WTC11 (cell line): ENCODE data around the gene UVRAG. TPM values are rescaled to one million over a fixed set of nuclear protein-coding genes. Genes with fewer than 3 reads are reported as not detected.

ENCODE experiments used
- ATAC-seq: fragments of 200-7000 bp; cut with Tn5 transposase; 2 replicates; pipeline ENCODE4 v1.10.0; 2021; ENCODE audit warnings: mild to moderate bottlenecking, moderate library complexity
- CTCF ChIA-PET: fragments of 300-600 bp; sonication (Branson Sonifier 250); formaldehyde crosslinking; loops from one replicate; lab custom pipeline; 2021; ENCODE audit warnings: antibody characterized with exemption; lab: Charles Lee
- POLR2A ChIA-PET: fragments of 350-600 bp; sonication (Branson Sonifier 250); formaldehyde crosslinking; loops from one replicate; lab custom pipeline; 2021; ENCODE audit warnings: antibody characterized with exemption; lab: Charles Lee
- DNase-seq: peaks from one replicate; pipeline ENCODE4 v3.0.0; 2021; ENCODE audit warnings: low spot score
- H3K27ac Mint-ChIP-seq: 2 replicates; pipeline ENCODE4 v1.8.0; 2021; ENCODE audit warnings: mixed read lengths
- H3K27me3 Mint-ChIP-seq: 2 replicates; pipeline ENCODE4 v1.8.0; 2021; ENCODE audit warnings: low read depth, mild to moderate bottlenecking, moderate library complexity, mixed read lengths
- H3K36me3 Mint-ChIP-seq: 2 replicates; pipeline ENCODE4 v1.8.0; 2021; ENCODE audit warnings: mixed read lengths
- H3K4me1 Mint-ChIP-seq: 2 replicates; pipeline ENCODE4 v1.8.0; 2022; ENCODE audit warnings: mixed read lengths
- H3K4me3 Mint-ChIP-seq: 2 replicates; pipeline ENCODE4 v1.8.0; 2021; ENCODE audit warnings: mild to moderate bottlenecking, moderate library complexity, mixed read lengths
- H3K9me3 Mint-ChIP-seq: 2 replicates; pipeline ENCODE4 v1.8.0; 2021; ENCODE audit warnings: mixed read lengths
- ATF6 ChIP-seq: sonication (generic); formaldehyde crosslinking; IDR thresholded peaks from 2 replicates; pipeline ENCODE4 v1.8.1; 2023; ENCODE audit warnings: mild to moderate bottlenecking, missing genetic modification reagents
- E2F1 ChIP-seq: sonication (generic); formaldehyde crosslinking; IDR thresholded peaks from 2 replicates; pipeline ENCODE4 v1.8.0; 2022; ENCODE audit warnings: mild to moderate bottlenecking, missing genetic modification reagents
- ELF4 ChIP-seq: sonication (generic); formaldehyde crosslinking; IDR thresholded peaks from 2 replicates; pipeline ENCODE4 v1.8.1; 2022; ENCODE audit warnings: low read depth, mild to moderate bottlenecking, moderate library complexity, missing genetic modification reagents
- EMX1 ChIP-seq: fragments of 250-450 bp; sonication (Bioruptor Pico); IDR thresholded peaks from 2 replicates; pipeline ENCODE4 v1.8.0; 2021; ENCODE audit warnings: mild to moderate bottlenecking
- FOXJ3 ChIP-seq: sonication (generic); formaldehyde crosslinking; IDR thresholded peaks from 2 replicates; pipeline ENCODE4 v1.9.0; 2021; ENCODE audit warnings: missing genetic modification reagents, mild to moderate bottlenecking, borderline replicate concordance
- FOXP1 ChIP-seq: sonication (generic); formaldehyde crosslinking; IDR thresholded peaks from 2 replicates; pipeline ENCODE4 v1.8.0; 2022; ENCODE audit warnings: missing genetic modification reagents, mild to moderate bottlenecking, moderate library complexity, borderline replicate concordance
- GRHL2 ChIP-seq: fragments of 250-450 bp; sonication (Bioruptor Pico); IDR thresholded peaks from 2 replicates; pipeline ENCODE4 v1.8.0; 2022; ENCODE audit warnings: mild to moderate bottlenecking, moderate library complexity; ENCODE audit not compliant: insufficient replicate concordance, severe bottlenecking
- JUN ChIP-seq: sonication (generic); formaldehyde crosslinking; IDR thresholded peaks from 2 replicates; pipeline ENCODE4 v1.8.0; 2023; ENCODE audit warnings: mild to moderate bottlenecking, missing genetic modification reagents
- NFYB ChIP-seq: sonication (generic); formaldehyde crosslinking; conservative IDR thresholded peaks from 2 replicates; pipeline ENCODE4 v1.8.0; 2022; ENCODE audit warnings: low read depth, missing genetic modification reagents
- NR1H2 ChIP-seq: sonication (generic); formaldehyde crosslinking; IDR thresholded peaks from 2 replicates; pipeline ENCODE4 v1.9.0; 2021; ENCODE audit warnings: mild to moderate bottlenecking, moderate library complexity, missing genetic modification reagents
- OVOL2 ChIP-seq: fragments of 250-450 bp; sonication (Bioruptor Pico); IDR thresholded peaks from 2 replicates; pipeline ENCODE4 v1.9.0; 2021; ENCODE audit warnings: mild to moderate bottlenecking, borderline replicate concordance
- PRRX2 ChIP-seq: fragments of 250-450 bp; sonication (Bioruptor Pico); IDR thresholded peaks from 2 replicates; pipeline ENCODE4 v1.8.0; 2021; ENCODE audit warnings: mild to moderate bottlenecking
- ZNF416 ChIP-seq: fragments of 250-450 bp; sonication (Bioruptor Pico); IDR thresholded peaks from 2 replicates; pipeline ENCODE4 v1.9.0; 2021; ENCODE audit warnings: mild to moderate bottlenecking, inconsistent platforms
- ZSCAN18 ChIP-seq: fragments of 250-450 bp; sonication (Bioruptor Pico); IDR thresholded peaks from 2 replicates; pipeline ENCODE4 v2.1.2; 2022; ENCODE audit warnings: mild to moderate bottlenecking, moderate library complexity
- total RNA-seq: library from RNA; stranded (reverse); gene quantifications from 3 replicates; pipeline ENCODE4 v1.2.3, GENCODE V29; 2021
- TF ChIP-seq, protein P1 (sequence below): fragments of 250-450 bp; sonication (Bioruptor Pico); IDR thresholded peaks from 2 replicates; pipeline ENCODE4 v1.8.0; 2021; ENCODE audit warnings: mild to moderate bottlenecking
- TF ChIP-seq, protein P2 (sequence below): sonication (generic); formaldehyde crosslinking; IDR thresholded peaks from 2 replicates; pipeline ENCODE4 v1.8.1; 2022; ENCODE audit warnings: low read depth, missing genetic modification reagents, borderline replicate concordance
- TF ChIP-seq, protein P3 (sequence below): sonication (generic); formaldehyde crosslinking; IDR thresholded peaks from 2 replicates; pipeline ENCODE4 v1.8.0; 2022; ENCODE audit warnings: mild to moderate bottlenecking, missing genetic modification reagents

Gene UVRAG
- total RNA-seq, 1 experiment from 2014 or later: 14.5 TPM

DNA sequence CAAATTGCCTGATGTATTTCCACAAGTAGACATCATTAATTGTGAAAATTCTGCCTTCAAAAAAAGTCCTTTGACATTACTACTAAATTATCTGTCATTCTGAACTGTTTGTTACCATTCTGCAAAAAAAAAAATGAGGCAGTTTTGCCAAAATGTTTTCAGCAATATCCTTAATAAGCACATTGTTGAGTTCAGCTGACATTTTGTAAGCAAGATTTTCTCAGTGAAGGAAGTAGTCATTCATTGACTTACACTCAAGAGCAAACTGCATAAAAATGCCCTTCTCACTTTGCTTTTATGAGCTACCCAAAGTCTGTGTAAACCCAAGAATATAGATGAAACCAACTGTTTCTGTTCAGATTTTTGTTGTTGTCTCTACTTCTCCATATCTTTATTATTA, 125.9 kb downstream of the UVRAG start (continued):
- no peak for TF ChIP-seq E2F1
- no peak for TF ChIP-seq GRHL2 (CRISPR knock-in tag)
- no peak for TF ChIP-seq NFYB
- TF ChIP-seq ZNF416 (CRISPR knock-in tag): no peak
- TF ChIP-seq, protein P1, sequence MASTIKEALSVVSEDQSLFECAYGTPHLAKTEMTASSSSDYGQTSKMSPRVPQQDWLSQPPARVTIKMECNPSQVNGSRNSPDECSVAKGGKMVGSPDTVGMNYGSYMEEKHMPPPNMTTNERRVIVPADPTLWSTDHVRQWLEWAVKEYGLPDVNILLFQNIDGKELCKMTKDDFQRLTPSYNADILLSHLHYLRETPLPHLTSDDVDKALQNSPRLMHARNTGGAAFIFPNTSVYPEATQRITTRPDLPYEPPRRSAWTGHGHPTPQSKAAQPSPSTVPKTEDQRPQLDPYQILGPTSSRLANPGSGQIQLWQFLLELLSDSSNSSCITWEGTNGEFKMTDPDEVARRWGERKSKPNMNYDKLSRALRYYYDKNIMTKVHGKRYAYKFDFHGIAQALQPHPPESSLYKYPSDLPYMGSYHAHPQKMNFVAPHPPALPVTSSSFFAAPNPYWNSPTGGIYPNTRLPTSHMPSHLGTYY (CRISPR knock-in tag): no peak
- TF ChIP-seq JUN (CRISPR knock-in tag): no peak

- TF ChIP-seq NR1H2 (no peak), ZNF416 (CRISPR knock-in tag) (no peak), ZSCAN18 (CRISPR knock-in tag) (no peak), FOXP1 (no peak), ELF4 (CRISPR knock-in tag) (no peak), OVOL2 (CRISPR knock-in tag) (no peak), ATF6 (CRISPR knock-in tag) (no peak), FOXJ3 (no peak), EMX1 (no peak), PRRX2 (CRISPR knock-in tag) (no peak)
- TF ChIP-seq, protein P2, sequence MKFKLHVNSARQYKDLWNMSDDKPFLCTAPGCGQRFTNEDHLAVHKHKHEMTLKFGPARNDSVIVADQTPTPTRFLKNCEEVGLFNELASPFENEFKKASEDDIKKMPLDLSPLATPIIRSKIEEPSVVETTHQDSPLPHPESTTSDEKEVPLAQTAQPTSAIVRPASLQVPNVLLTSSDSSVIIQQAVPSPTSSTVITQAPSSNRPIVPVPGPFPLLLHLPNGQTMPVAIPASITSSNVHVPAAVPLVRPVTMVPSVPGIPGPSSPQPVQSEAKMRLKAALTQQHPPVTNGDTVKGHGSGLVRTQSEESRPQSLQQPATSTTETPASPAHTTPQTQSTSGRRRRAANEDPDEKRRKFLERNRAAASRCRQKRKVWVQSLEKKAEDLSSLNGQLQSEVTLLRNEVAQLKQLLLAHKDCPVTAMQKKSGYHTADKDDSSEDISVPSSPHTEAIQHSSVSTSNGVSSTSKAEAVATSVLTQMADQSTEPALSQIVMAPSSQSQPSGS: no peak
- TF ChIP-seq, protein P3, sequence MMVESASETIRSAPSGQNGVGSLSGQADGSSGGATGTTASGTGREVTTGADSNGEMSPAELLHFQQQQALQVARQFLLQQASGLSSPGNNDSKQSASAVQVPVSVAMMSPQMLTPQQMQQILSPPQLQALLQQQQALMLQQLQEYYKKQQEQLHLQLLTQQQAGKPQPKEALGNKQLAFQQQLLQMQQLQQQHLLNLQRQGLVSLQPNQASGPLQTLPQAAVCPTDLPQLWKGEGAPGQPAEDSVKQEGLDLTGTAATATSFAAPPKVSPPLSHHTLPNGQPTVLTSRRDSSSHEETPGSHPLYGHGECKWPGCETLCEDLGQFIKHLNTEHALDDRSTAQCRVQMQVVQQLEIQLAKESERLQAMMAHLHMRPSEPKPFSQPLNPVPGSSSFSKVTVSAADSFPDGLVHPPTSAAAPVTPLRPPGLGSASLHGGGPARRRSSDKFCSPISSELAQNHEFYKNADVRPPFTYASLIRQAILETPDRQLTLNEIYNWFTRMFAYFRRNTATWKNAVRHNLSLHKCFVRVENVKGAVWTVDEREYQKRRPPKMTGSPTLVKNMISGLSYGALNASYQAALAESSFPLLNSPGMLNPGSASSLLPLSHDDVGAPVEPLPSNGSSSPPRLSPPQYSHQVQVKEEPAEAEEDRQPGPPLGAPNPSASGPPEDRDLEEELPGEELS (CRISPR knock-in tag): no peak
- DNase-seq: no peak
- POLR2A ChIA-PET: no interaction called here
- Mint-ChIP-seq H3K27me3 (no peaks in the 10 kb centered on the region), H3K4me3 (no peak overlapping the region), H3K36me3 (no peaks in the 10 kb centered on the region), H3K27ac (no peak overlapping the region), H3K4me1 (peaks cover 28% of the 10 kb centered on the region), H3K9me3 (no peaks in the 10 kb centered on the region)
- CTCF ChIA-PET: no interaction called here
- no peak for ATAC-seq
These were observed 129.5 kb downstream of the UVRAG start for GRCh38 chr11:75944515-75944914.
